PC-9 (cell line): Measurements from ENCODE around the gene M6PR. TPM values are rescaled to one million over a fixed set of nuclear protein-coding genes. Genes with fewer than 3 reads are reported as not detected.
"Not testable (repeated sequence)": the region's sequence is repeated elsewhere in the genome, so short reads cannot be mapped to it uniquely, and the experiment has no call there.

Experiments
- BruUV-seq: library from RNA; stranded (reverse); fragments of 400-500 nt; replicated peaks from 2 replicates; lab custom pipeline; 2021; lab: Mats Ljungman, UMichigan
- CTCF ChIA-PET: fragments of 300-600 bp; sonication (Branson Sonifier 250); formaldehyde crosslinking; loops from one replicate; lab custom pipeline; 2022; ENCODE audit warnings: antibody characterized with exemption; lab: Charles Lee
- POLR2A ChIA-PET: fragments of 300-600 bp; sonication (Branson Sonifier 250); formaldehyde crosslinking; loops from one replicate; lab custom pipeline; 2022; ENCODE audit warnings: antibody characterized with exemption; ENCODE audit not compliant: unreplicated experiment; lab: Charles Lee
- DNase-seq, 2 experiments: peaks; one replicate each; pipeline versions ENCODE4 v3.0.0 to v3.0.0-alpha.2; 2015 to 2022; ENCODE audit warnings: mixed read lengths in 1 of 2
- H2AFZ ChIP-seq: fragments of 200-600 bp; sonication (generic); 2 replicates; pipeline ENCODE4 v1.8.1; 2017; ENCODE audit warnings: antibody characterized with exemption
- H3F3A ChIP-seq: fragments of 200-600 bp; sonication (generic); 2 replicates; pipeline ENCODE4 v1.8.1; 2017; ENCODE audit warnings: antibody characterized with exemption, mild to moderate bottlenecking, low read depth; ENCODE audit not compliant: insufficient read depth
- H3K27ac ChIP-seq: fragments of 200-600 bp; sonication (generic); 2 replicates; pipeline ENCODE4 v1.6.1; 2016; ENCODE audit warnings: mixed run types
- H3K27me3 ChIP-seq: fragments of 200-600 bp; sonication (generic); 2 replicates; pipeline ENCODE4 v1.6.1; 2016; ENCODE audit warnings: low read depth, mixed run types; ENCODE audit not compliant: insufficient read depth
- H3K36me3 ChIP-seq: fragments of 200-600 bp; sonication (generic); 2 replicates; pipeline ENCODE4 v1.6.1; 2016; ENCODE audit warnings: low read depth, mixed run types
- H3K4me1 ChIP-seq: fragments of 200-600 bp; sonication (generic); replicated peaks from 2 replicates; pipeline ENCODE4 v1.6.1; 2016; ENCODE audit warnings: mixed run types; ENCODE audit not compliant: insufficient read depth
- H3K4me2 ChIP-seq: fragments of 200-600 bp; sonication (generic); 2 replicates; pipeline ENCODE4 v1.6.1; 2017; ENCODE audit warnings: mixed run types
- H3K4me3 ChIP-seq: fragments of 200-600 bp; sonication (generic); 2 replicates; pipeline ENCODE4 v1.6.1; 2016; ENCODE audit warnings: mixed run types
- H3K79me2 ChIP-seq: fragments of 200-600 bp; sonication (generic); 2 replicates; pipeline ENCODE4 v1.6.1; 2017; ENCODE audit warnings: low read depth, mixed run types
- H3K9me2 ChIP-seq: fragments of 200-600 bp; sonication (generic); 2 replicates; pipeline ENCODE4 v1.8.1; 2017; ENCODE audit warnings: mild to moderate bottlenecking; ENCODE audit not compliant: insufficient read depth
- H3K9me3 ChIP-seq: fragments of 200-600 bp; sonication (generic); 2 replicates; pipeline ENCODE4 v1.8.1; 2016; ENCODE audit warnings: low read depth; ENCODE audit not compliant: insufficient read depth
- H4K20me1 ChIP-seq: fragments of 200-600 bp; sonication (generic); 2 replicates; pipeline ENCODE4 v1.8.1; 2017; ENCODE audit not compliant: insufficient read depth
- EZH2 ChIP-seq: fragments of 200-600 bp; sonication (generic); IDR thresholded peaks from 2 replicates; pipeline ENCODE4 v1.8.0; 2017; ENCODE audit warnings: antibody characterized with exemption, low read depth
- intact Hi-C: fragments of 100-400 bp; cut with micrococcal nuclease; formaldehyde crosslinking; loops from one replicate; pipeline ENCODE4 v1.10.0; 2022; ENCODE audit not compliant: unreplicated experiment
- total RNA-seq: library from RNA; stranded (reverse); gene quantifications from 2 replicates; pipeline ENCODE4 v1.2.3, GENCODE V29; 2021
- TF ChIP-seq, protein P1 (sequence below): fragments of 200-600 bp; sonication (generic); conservative IDR thresholded peaks from 2 replicates; pipeline ENCODE4 v1.6.1; 2017; ENCODE audit warnings: mixed run types, antibody characterized with exemption, mild to moderate bottlenecking, moderate library complexity

M6PR gene
- total RNA-seq, 1 experiment from 2014 or later = 237 TPM

DNA sequence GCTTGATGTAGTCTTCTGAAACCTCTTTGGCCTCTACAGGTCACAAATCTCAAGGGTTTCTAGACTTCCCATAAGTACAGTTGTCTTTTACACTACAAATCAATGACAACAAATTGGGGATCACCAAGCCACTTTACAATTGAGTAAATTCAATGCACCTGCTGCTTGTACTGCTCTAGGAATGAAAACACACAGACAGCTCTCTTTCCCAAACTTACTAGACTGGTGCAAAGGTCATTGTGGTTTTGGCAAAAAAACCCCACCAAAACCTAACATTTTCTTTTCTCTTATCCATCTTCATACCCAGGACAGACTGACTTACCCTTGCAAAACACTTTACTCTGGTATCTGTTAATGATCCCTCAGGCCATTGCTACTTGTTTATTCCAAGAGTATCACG, 2.7 kb downstream of the M6PR start:
- intact Hi-C loops = loop anchor here (5.0 kb wide), 3 partner anchors 124 to 289 kb away; partner anchors contain the start of genes A2ML1 and RIMKLB
- CTCF ChIA-PET = no interaction called here
- BruUV-seq = no TSS peak

DNA sequence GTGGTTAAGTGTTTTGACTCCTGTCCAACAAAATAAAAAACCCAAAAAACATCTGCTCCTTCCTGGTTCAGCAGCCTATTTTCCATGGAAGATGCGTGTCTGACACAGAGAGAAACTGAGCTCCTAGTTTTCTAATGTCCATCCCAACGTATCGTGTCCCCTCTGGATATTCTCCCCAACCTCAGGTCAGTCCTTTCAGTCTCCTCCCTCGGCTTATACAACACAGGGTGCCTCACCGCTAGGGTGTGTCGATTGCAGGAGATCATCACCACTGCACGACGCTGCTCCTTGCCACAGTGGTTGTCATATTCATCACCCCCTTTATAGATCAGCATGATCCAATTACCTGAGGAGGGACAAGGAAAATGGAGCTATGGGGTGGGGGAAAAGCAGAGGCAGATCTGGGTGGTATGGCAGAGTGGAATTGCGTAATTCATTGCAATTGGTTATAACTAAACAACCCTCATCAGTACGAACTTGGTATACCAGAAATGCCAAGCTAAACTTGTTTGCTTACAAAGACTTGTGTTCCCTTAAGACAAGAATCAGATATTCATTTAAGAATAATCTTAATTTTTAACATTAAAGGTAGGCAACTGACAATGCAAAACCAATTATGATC, 5.8 kb downstream of the M6PR start:
- no peak for DNase-seq
- no peaks in the 10 kb centered on the region for H4K20me1 ChIP-seq
- no peaks in the 10 kb centered on the region for H3F3A ChIP-seq
- peaks cover 46% of the 10 kb centered on the region for H3K36me3 ChIP-seq
- no peaks in the 10 kb centered on the region for H3K9me3 ChIP-seq
- ChIA-PET POLR2A (no interaction called here), CTCF (no interaction called here)
- H3K27ac ChIP-seq = no peak overlapping the region
- peaks cover 18% of the 10 kb centered on the region for H3K4me1 ChIP-seq
- no peaks in the 10 kb centered on the region for H3K9me2 ChIP-seq
- TF ChIP-seq, protein P1, sequence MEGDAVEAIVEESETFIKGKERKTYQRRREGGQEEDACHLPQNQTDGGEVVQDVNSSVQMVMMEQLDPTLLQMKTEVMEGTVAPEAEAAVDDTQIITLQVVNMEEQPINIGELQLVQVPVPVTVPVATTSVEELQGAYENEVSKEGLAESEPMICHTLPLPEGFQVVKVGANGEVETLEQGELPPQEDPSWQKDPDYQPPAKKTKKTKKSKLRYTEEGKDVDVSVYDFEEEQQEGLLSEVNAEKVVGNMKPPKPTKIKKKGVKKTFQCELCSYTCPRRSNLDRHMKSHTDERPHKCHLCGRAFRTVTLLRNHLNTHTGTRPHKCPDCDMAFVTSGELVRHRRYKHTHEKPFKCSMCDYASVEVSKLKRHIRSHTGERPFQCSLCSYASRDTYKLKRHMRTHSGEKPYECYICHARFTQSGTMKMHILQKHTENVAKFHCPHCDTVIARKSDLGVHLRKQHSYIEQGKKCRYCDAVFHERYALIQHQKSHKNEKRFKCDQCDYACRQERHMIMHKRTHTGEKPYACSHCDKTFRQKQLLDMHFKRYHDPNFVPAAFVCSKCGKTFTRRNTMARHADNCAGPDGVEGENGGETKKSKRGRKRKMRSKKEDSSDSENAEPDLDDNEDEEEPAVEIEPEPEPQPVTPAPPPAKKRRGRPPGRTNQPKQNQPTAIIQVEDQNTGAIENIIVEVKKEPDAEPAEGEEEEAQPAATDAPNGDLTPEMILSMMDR = no peak
- no peak for TF ChIP-seq EZH2
- no peaks in the 10 kb centered on the region for H3K27me3 ChIP-seq
- intact Hi-C loops = no loop called here
- no peak overlapping the region for H2AFZ ChIP-seq
- no peak overlapping the region for H3K4me3 ChIP-seq
- no peak overlapping the region for H3K4me2 ChIP-seq
- peaks cover 31% of the 10 kb centered on the region for H3K79me2 ChIP-seq
- no TSS peak for BruUV-seq

More for the DNA sequence above, 2.7 kb downstream of the M6PR start:
- Histone ChIP-seq H2AFZ (no peak overlapping the region), H3K4me3 (no peak overlapping the region), H3K4me2 (peak overlapping the region; percentile 89; the same call in 1 of the 2 replicates), H3K4me1 (peaks cover 22% of the 10 kb centered on the region), H3K27ac (no peak overlapping the region), H3F3A (peaks cover 6% of the 10 kb centered on the region; the same call in 1 of the 2 replicates), H3K36me3 (peaks cover 41% of the 10 kb centered on the region), H3K27me3 (no peaks in the 10 kb centered on the region), H3K79me2 (peaks cover 39% of the 10 kb centered on the region), H4K20me1 (no peaks in the 10 kb centered on the region), H3K9me2 (no peaks in the 10 kb centered on the region), H3K9me3 (no peaks in the 10 kb centered on the region)
- POLR2A ChIA-PET = no interaction called here
- no peak for TF ChIP-seq EZH2
- TF ChIP-seq, protein P1 = no peak
- no peak for DNase-seq

DNA sequence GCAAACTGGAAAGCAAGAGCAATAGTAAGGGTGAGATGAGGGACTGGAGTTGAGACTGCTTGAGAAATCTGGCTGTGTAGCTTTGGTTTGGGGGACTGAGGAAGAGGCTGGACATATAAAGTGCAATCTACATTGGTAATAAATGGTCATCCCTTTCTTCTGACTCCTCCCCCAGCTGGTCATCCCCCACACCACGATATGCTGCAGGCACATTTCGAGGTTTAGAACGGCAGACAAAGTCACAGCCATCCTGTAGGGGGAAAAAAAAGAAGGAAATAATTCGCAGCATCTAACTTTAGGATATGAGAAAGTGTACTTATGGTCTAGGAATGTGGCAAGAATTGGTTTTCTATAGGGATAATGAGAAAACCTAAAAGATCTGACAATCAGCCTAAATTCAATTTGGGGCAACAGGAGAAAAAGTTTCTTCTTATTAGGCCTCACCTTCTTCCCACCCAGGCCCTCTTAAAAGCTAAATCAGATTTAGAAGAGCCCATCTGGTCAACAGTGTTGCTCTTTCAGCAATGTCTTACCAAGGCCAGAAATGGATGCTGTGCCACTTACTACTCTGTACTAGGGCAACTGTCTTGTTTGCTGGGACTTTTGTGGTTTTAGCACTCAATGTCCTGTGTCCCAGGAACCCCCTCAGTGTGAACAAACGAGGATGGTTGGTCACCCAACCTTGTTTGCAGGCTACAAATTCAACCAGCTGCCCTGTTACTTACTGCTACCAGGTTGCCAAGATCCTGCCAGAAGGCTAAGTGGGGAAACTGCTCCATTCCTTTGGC, 7.6 kb downstream of the M6PR start:
- intact Hi-C loops = no loop called here
- no peak for TF ChIP-seq EZH2
- TF ChIP-seq, protein P1 = no peak
- no peak overlapping the region for H3K4me3 ChIP-seq
- BruUV-seq = no TSS peak
- DNase-seq = no peak
- H3K4me1 ChIP-seq = peaks cover 3% of the 10 kb centered on the region; the same call in 1 of the 2 replicates
- H3K27me3 ChIP-seq = no peaks in the 10 kb centered on the region
- H3K9me3 ChIP-seq = no peaks in the 10 kb centered on the region
- no peak overlapping the region for H3K27ac ChIP-seq
- peaks cover 14% of the 10 kb centered on the region for H3K79me2 ChIP-seq
- no peak overlapping the region for H2AFZ ChIP-seq
- no peaks in the 10 kb centered on the region for H3K9me2 ChIP-seq
- H3F3A ChIP-seq = no peaks in the 10 kb centered on the region
- no peak overlapping the region for H3K4me2 ChIP-seq
- ChIA-PET CTCF (no interaction called here), POLR2A (no interaction called here)
- no peaks in the 10 kb centered on the region for H4K20me1 ChIP-seq
- H3K36me3 ChIP-seq = peaks cover 46% of the 10 kb centered on the region

DNA sequence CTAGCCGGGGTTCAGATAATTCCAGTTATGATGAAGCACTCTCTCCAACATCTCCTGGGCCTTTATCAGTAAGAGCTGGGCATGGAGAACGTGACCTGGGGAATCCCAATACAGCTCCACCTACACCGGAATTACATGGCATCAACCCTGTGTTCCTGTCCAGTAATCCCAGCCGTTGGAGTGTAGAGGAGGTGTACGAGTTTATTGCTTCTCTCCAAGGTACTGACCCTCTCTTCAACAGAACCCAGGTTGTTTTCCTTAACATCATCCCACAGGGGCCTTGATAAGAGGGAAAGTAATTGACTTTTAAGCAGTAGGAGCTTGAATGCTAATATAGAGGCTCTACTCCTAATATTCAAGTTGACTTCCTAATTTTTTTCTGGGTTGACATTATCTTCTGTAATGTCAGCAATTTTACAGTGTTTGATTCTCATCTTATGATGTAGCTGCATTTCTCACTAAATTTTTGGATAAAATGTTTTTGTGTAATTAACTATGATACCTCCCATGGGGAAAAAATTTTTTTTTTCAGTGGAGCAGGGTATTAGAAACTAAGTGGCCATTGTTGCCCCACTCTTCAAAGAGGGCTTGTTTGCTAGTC, 11.5 kb downstream of the M6PR start:
- H3K79me2 ChIP-seq, H3F3A ChIP-seq, H3K4me3 ChIP-seq, intact Hi-C loops, H4K20me1 ChIP-seq, H3K4me1 ChIP-seq, BruUV-seq, DNase-seq, H3K9me3 ChIP-seq, H3K27ac ChIP-seq, H3K4me2 ChIP-seq, CTCF ChIA-PET, H2AFZ ChIP-seq, H3K27me3 ChIP-seq, H3K9me2 ChIP-seq, POLR2A ChIA-PET: not testable (repeated sequence)
- peaks cover 14% of the 10 kb centered on the region for H3K36me3 ChIP-seq
